GM18861 (cell line): ENCODE results near the gene CACNA1S.
A peak's percentile ranks its signal among the peaks of the same experiment; 100 is the strongest.

ENCODE experiments used
- ATAC-seq: cut with Tn5 transposase; IDR thresholded peaks from one replicate; pipeline ENCODE4 v1.9.1; 2021; ENCODE audit not compliant: unreplicated experiment

CACNA1S gene

GRCh38 chr1:201112173-201112731 is at the start of gene CACNA1S:
Gene CACNA1S, minus strand, starts transcription at chr1:201112426. Its CDS starts 87 bp downstream, at chr1:201112339.
- no peak for ATAC-seq

- no peak for ATAC-seq
These were observed 45.7 kb upstream of the CACNA1S start for GRCh38 chr1:201157949-201158348.

GRCh38 chr1:201156819-201157218 is 44.6 kb upstream of the CACNA1S start:
- no peak for ATAC-seq

- no peak for ATAC-seq
These were observed 44.1 kb upstream of the CACNA1S start for GRCh38 chr1:201156346-201156745.

- ATAC-seq = no peak
These were observed 43.1 kb upstream of the CACNA1S start for GRCh38 chr1:201155354-201155753.

GRCh38 chr1:201154389-201155165 is 42.4 kb upstream of the CACNA1S start, which contains the start of gene TMEM9:
Gene TMEM9, minus strand, starts transcription at chr1:201154474. Its CDS starts 551 bp downstream, at chr1:201153923.
- ATAC-seq = peak; percentile 93

GRCh38 chr1:201153474-201154388 is 41.5 kb upstream of the CACNA1S start:
- peak; percentile 14 for ATAC-seq

- no peak for ATAC-seq
These were observed 37.2 kb upstream of the CACNA1S start for GRCh38 chr1:201149400-201149799.

GRCh38 chr1:201147396-201148015 is 35.3 kb upstream of the CACNA1S start:
- ATAC-seq = no peak

GRCh38 chr1:201146626-201147390 is 34.6 kb upstream of the CACNA1S start:
- no peak for ATAC-seq

GRCh38 chr1:201145816-201146215 is 33.6 kb upstream of the CACNA1S start:
- ATAC-seq = no peak

GRCh38 chr1:201145132-201145531 is 32.9 kb upstream of the CACNA1S start:
- ATAC-seq = no peak

GRCh38 chr1:201144701-201145100 is 32.5 kb upstream of the CACNA1S start:
- no peak for ATAC-seq

GRCh38 chr1:201143726-201144635 is 31.8 kb upstream of the CACNA1S start:
- ATAC-seq = no peak

GRCh38 chr1:201142849-201143725 is 30.9 kb upstream of the CACNA1S start:
- no peak for ATAC-seq

- ATAC-seq = no peak
These were observed 30.0 kb upstream of the CACNA1S start for GRCh38 chr1:201142011-201142848.

GRCh38 chr1:201141418-201141817 is 29.2 kb upstream of the CACNA1S start:
- ATAC-seq = no peak

GRCh38 chr1:201140941-201141260 is 28.7 kb upstream of the CACNA1S start:
- ATAC-seq = no peak
